Measurements from ENCODE around the gene OR6S1. TPM values are rescaled to one million over a fixed set of nuclear protein-coding genes. Genes with fewer than 3 reads are reported as not detected.

OR6S1 gene, protein sequence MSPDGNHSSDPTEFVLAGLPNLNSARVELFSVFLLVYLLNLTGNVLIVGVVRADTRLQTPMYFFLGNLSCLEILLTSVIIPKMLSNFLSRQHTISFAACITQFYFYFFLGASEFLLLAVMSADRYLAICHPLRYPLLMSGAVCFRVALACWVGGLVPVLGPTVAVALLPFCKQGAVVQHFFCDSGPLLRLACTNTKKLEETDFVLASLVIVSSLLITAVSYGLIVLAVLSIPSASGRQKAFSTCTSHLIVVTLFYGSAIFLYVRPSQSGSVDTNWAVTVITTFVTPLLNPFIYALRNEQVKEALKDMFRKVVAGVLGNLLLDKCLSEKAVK
- total RNA-seq (not detected), total RNA-seq (0 to 0.18 (median 0) reads per million in 172 experiments)
- polyA plus RNA-seq (2013, experiment 1 of 2), result not detected
- polyA plus RNA-seq (2013, experiment 2 of 2), result not detected

DNA sequence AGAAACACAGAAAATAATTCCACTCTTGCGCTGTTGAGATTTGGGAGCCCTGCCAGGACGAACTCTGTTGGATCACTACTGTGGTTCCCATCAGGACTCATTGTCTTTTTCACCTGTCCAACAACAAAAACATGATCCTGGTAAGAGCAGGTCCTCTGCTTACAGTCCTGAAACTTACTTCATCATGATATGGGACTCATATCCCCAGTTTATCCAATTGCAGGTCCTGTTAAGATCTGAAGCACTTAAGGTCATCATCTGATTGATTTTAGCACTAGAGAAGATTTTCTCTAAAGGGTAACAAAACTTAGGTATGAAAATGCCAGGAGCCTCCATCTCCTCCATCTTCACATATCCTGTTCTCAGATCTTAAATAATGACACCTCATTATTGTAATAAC, at the start of gene OR6S1:
TSS of gene OR6S1 (minus strand) at position 101 of the 400 bp plus-strand sequence. CDS start at position 101, 0 bp downstream.
- Histone ChIP-seq H3K9me3 (ENCODE audit: control insufficient read depth in 1 of 2, insufficient read depth in 1 of 2, low read length in 2 of 2) (no peaks in the 10 kb centered on the region), H3K4me3 (ENCODE audit: low read length) (no peak within 1 kb of the TSS), H3K27me3 (ENCODE audit: control insufficient read depth in 1 of 2, insufficient read depth in 2 of 2, low read length in 2 of 2) (peaks cover 0 to 10% of the 10 kb centered on the region in 2 experiments), H3K27ac (ENCODE audit: low read depth in 1 of 2, low read length in 2 of 2) (no peak within 1 kb of the TSS), H3K36me3 (ENCODE audit: insufficient read depth, low read length) (no peaks in the 10 kb centered on the region), H3K4me1 (ENCODE audit: insufficient read depth, low read length) (no peaks in the 10 kb centered on the region)
- Mint-ChIP-seq H3K27me3 (peaks cover 34% of the 10 kb centered on the region), H3K36me3 (ENCODE audit: low read depth) (no peaks in the 10 kb centered on the region), H3K4me1 (ENCODE audit: low read depth) (no peaks in the 10 kb centered on the region), H3K27ac (no peak within 1 kb of the TSS), H3K9me3 (no peaks in the 10 kb centered on the region), H3K4me3 (no peak within 1 kb of the TSS)
- no peak for TF ChIP-seq CTCF (IDR thresholded peaks at IDR 0.05)
- DNase-seq (no peak), ATAC-seq (ENCODE audit: poor library complexity) (no peak)
- intact Hi-C loops (cut with DNase I, micrococcal nuclease), result no loop called here
- POLR2A ChIA-PET, result no interaction called here
- CTCF ChIA-PET, result no interaction called here

- no peaks in the 10 kb centered on the region for H3K4me1 ChIP-seq (ENCODE audit: insufficient read depth, low read length)
- no peak overlapping the region for H3K27ac ChIP-seq (ENCODE audit: low read depth in 1 of 2, low read length in 2 of 2)
- H3K4me3 ChIP-seq (ENCODE audit: low read length), result no peak overlapping the region
- CTCF ChIA-PET, result interaction anchor here (0.7 to 3.5 kb wide), 21 partner anchors 11 to 413 kb away, joined by 3 to 27 read pairs (median 5); no protein-coding TSS in a partner anchor
- TF ChIP-seq CTCF (IDR thresholded peaks at IDR 0.05), result peak; percentile 93
- intact Hi-C loops (cut with DNase I, micrococcal nuclease), result loop anchor here (1.0 to 10.0 kb wide), 7 partner anchors 8 to 414 kb away; partner anchors contain the start of gene TMEM253 (in 1 of the 2)
- ATAC-seq (ENCODE audit: poor library complexity) (peak; percentile 99), DNase-seq (peak in 10 of 14 experiments; percentile 7 to 85 (median 30))
- H3K9me3 ChIP-seq (ENCODE audit: control insufficient read depth in 1 of 2, insufficient read depth in 1 of 2, low read length in 2 of 2), result no peaks in the 10 kb centered on the region
- H3K36me3 ChIP-seq (ENCODE audit: insufficient read depth, low read length), result no peaks in the 10 kb centered on the region
- no peaks in the 10 kb centered on the region for H3K9me3 Mint-ChIP-seq
- H3K27me3 ChIP-seq (ENCODE audit: control insufficient read depth in 1 of 2, insufficient read depth in 2 of 2, low read length in 2 of 2), result no peaks in the 10 kb centered on the region
- H3K36me3 Mint-ChIP-seq (ENCODE audit: low read depth), result no peaks in the 10 kb centered on the region
- POLR2A ChIA-PET, result interaction anchor here (0.7 to 1.8 kb wide), 3 partner anchors 10 to 77 kb away, joined by 3 to 18 read pairs (median 4); no protein-coding TSS in a partner anchor
- no peaks in the 10 kb centered on the region for H3K27me3 Mint-ChIP-seq
- no peak overlapping the region for H3K4me3 Mint-ChIP-seq
- no peak overlapping the region for H3K27ac Mint-ChIP-seq
- peaks cover 6% of the 10 kb centered on the region for H3K4me1 Mint-ChIP-seq (ENCODE audit: low read depth)
Observed at GRCh38 chr14:20690848-20691640, 49.6 kb upstream of the OR6S1 start.

DNA sequence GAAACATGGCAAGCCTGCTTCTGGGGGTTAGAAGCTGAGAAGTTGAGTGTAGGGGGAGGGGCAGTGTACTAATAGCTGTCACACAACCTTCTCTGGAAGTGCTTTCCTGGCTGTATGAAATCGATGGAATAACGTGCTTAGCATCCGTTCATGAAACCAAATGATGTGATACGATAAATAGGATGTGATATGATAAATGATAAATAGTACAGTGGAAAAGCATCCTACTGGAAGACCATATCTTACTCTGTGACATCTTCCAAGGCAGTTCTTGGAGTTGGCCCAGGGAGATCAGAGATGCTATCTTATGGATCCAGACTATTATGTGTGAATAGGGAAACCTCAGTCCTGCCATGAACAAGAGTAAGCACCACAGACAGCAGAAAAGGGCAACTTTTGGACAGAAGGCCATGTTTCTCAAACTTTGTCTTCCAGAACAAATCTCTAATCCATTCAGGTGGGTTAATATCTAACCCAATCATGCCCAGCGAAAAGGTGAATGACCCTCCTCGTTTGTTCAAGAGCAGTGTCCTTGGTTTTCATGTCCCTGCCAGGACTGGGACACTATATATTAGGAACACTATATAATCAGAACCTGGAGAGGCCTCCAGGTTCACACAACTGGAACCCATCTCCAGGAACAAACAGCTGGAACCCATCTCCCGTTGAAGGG, 46.8 kb upstream of the OR6S1 start, which contains the start of gene ANG:
TSS of gene ANG (plus strand) at position 598 of the 673 bp plus-strand sequence. CDS start 4,801 bp downstream, outside the sequence.
- no peaks in the 10 kb centered on the region for H3K9me3 Mint-ChIP-seq
- Histone ChIP-seq H3K9me3 (ENCODE audit: control insufficient read depth in 1 of 2, insufficient read depth in 1 of 2, low read length in 2 of 2) (no peaks in the 10 kb centered on the region), H3K36me3 (ENCODE audit: insufficient read depth, low read length) (no peaks in the 10 kb centered on the region), H3K27me3 (ENCODE audit: control insufficient read depth in 1 of 2, insufficient read depth in 2 of 2, low read length in 2 of 2) (no peaks in the 10 kb centered on the region), H3K4me1 (ENCODE audit: insufficient read depth, low read length) (peaks cover 16% of the 10 kb centered on the region), H3K27ac (ENCODE audit: low read depth in 1 of 2, low read length in 2 of 2) (no peak within 1 kb of the TSS), H3K4me3 (ENCODE audit: low read length) (no peak within 1 kb of the TSS)
- CTCF ChIA-PET, result no interaction called here
- no peak for ATAC-seq (ENCODE audit: poor library complexity)
- no peak within 1 kb of the TSS for H3K27ac Mint-ChIP-seq
- intact Hi-C loops (cut with DNase I, micrococcal nuclease), result loop anchor here in 1 of 2 experiments (5.0 kb wide), 1 partner anchor 276 kb away; the partner anchor contains the start of gene TEP1
- TF ChIP-seq CTCF (IDR thresholded peaks at IDR 0.05), result no peak
- no peak for DNase-seq
- POLR2A ChIA-PET, result no interaction called here
- H3K4me3 Mint-ChIP-seq, result no peak within 1 kb of the TSS
- peaks cover 11% of the 10 kb centered on the region for H3K4me1 Mint-ChIP-seq (ENCODE audit: low read depth)
- peaks cover 4% of the 10 kb centered on the region for H3K36me3 Mint-ChIP-seq (ENCODE audit: low read depth)
- no peaks in the 10 kb centered on the region for H3K27me3 Mint-ChIP-seq
